Activated CD4-positive, alpha-beta T cell treated with anti-CD3 and anti-CD28 coated beads, Interleukin-2, amount 10 ng/mL, durations not matched to agents 7 days and 5 days (primary cell): ENCODE data around the gene HSD11B1L. TPM values are rescaled to one million over a fixed set of nuclear protein-coding genes. Genes with fewer than 3 reads are reported as not detected.

Experiments
- CTCF ChIA-PET: fragments of 350-600 bp; sonication (Branson Sonifier 250); formaldehyde crosslinking; loops from one replicate; lab custom pipeline; 2021; ENCODE audit warnings: antibody characterized with exemption; lab: Charles Lee
- POLR2A ChIA-PET: fragments of 350-600 bp; sonication (Branson Sonifier 250); formaldehyde crosslinking; loops from one replicate; lab custom pipeline; 2021; ENCODE audit warnings: antibody characterized with exemption; lab: Charles Lee
- DNase-seq: peaks from one replicate; pipeline ENCODE4 v3.0.0-alpha.2; 2020
- H3K27ac Mint-ChIP-seq: one replicate; pipeline ENCODE4 v1.8.0; 2021; ENCODE audit warnings: mild to moderate bottlenecking, moderate library complexity, mixed read lengths
- H3K27me3 Mint-ChIP-seq: one replicate; pipeline ENCODE4 v1.8.0; 2021; ENCODE audit warnings: mixed read lengths
- H3K36me3 Mint-ChIP-seq: one replicate; pipeline ENCODE4 v1.8.0; 2021; ENCODE audit warnings: low read depth, mixed read lengths
- H3K4me1 Mint-ChIP-seq: one replicate; pipeline ENCODE4 v1.8.0; 2021; ENCODE audit warnings: mixed read lengths
- H3K4me3 Mint-ChIP-seq: one replicate; pipeline ENCODE4 v1.8.0; 2021; ENCODE audit warnings: mild to moderate bottlenecking, moderate library complexity, mixed read lengths
- H3K9me3 Mint-ChIP-seq: one replicate; pipeline ENCODE4 v1.8.0; 2021; ENCODE audit warnings: mixed read lengths
- total RNA-seq, 2 experiments: library from RNA; stranded (reverse); gene quantifications; one replicate each; pipeline ENCODE4 v1.2.3, GENCODE V29; 2021

The HSD11B1L gene
- total RNA-seq, 2 experiments from 2014 or later = 2.0 TPM

- Mint-ChIP-seq H3K27me3 (no peaks in the 10 kb centered on the region), H3K4me3 (no peak overlapping the region), H3K36me3 (peaks cover 76% of the 10 kb centered on the region), H3K4me1 (no peaks in the 10 kb centered on the region), H3K9me3 (no peaks in the 10 kb centered on the region), H3K27ac (no peak overlapping the region)
- POLR2A ChIA-PET = no interaction called here
- CTCF ChIA-PET = no interaction called here
- DNase-seq = no peak
Measured at GRCh38 chr19:5648464-5648863, 32.4 kb upstream of the HSD11B1L start.

GRCh38 chr19:5651361-5651760 lies 29.5 kb upstream of the HSD11B1L start:
- Mint-ChIP-seq H3K9me3 (no peaks in the 10 kb centered on the region), H3K27ac (peak overlapping the region; percentile 36), H3K27me3 (no peaks in the 10 kb centered on the region), H3K36me3 (peaks cover 73% of the 10 kb centered on the region), H3K4me1 (no peaks in the 10 kb centered on the region), H3K4me3 (no peak overlapping the region)
- ChIA-PET CTCF (interaction anchor here (1.1 kb wide), 1 partner anchor 69 kb away, joined by 3 read pairs; the partner anchor contains the start of genes CATSPERD and LONP1), POLR2A (no interaction called here)
- no peak for DNase-seq

- H3K36me3 Mint-ChIP-seq = peaks cover 70% of the 10 kb centered on the region
Measured at GRCh38 chr19:5652261-5652660, 28.6 kb upstream of the HSD11B1L start.

DNA sequence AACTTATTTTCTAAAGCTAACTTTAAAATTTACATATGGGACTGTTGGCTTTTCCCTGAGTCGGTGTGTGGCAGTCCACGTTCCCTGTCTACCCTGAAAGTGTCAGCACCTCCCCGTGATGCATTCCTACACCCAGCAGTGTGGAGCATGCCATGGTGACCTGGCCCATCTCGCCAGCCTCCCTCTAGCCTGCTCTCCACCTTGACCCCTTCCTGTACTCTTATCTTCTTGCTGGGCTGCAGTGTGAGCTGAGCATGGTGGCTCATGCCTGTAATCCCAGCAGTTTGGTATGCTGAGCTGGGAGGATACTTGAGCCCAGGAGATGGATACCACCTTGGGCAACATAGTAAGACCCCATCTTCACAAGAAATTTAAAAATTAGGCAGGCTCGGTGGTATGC lies 25.9 kb upstream of the HSD11B1L start:
- Mint-ChIP-seq H3K27me3 (no peaks in the 10 kb centered on the region), H3K9me3 (no peaks in the 10 kb centered on the region), H3K4me3 (no peak overlapping the region), H3K4me1 (no peaks in the 10 kb centered on the region), H3K27ac (no peak overlapping the region), H3K36me3 (peaks cover 64% of the 10 kb centered on the region)
- no peak for DNase-seq
- POLR2A ChIA-PET = no interaction called here
- CTCF ChIA-PET = interaction anchor here (1.5 to 2.2 kb wide), 3 partner anchors 10 to 35 kb away, joined by 3 to 9 read pairs (median 3); no protein-coding TSS in a partner anchor

More at GRCh38 chr19:5652261-5652660, 28.6 kb upstream of the HSD11B1L start:
- Mint-ChIP-seq H3K4me1 (no peaks in the 10 kb centered on the region), H3K27ac (no peak overlapping the region), H3K27me3 (no peaks in the 10 kb centered on the region), H3K4me3 (no peak overlapping the region), H3K9me3 (no peaks in the 10 kb centered on the region)
- CTCF ChIA-PET = no interaction called here
- POLR2A ChIA-PET = no interaction called here
- DNase-seq = no peak

- Mint-ChIP-seq H3K27me3 (no peaks in the 10 kb centered on the region), H3K27ac (no peak overlapping the region), H3K4me1 (no peaks in the 10 kb centered on the region), H3K9me3 (no peaks in the 10 kb centered on the region), H3K36me3 (peaks cover 61% of the 10 kb centered on the region), H3K4me3 (no peak overlapping the region)
- ChIA-PET POLR2A (no interaction called here), CTCF (interaction anchor here (0.6 to 2.2 kb wide), 4 partner anchors 10 to 34 kb away, joined by 3 to 9 read pairs (median 3); no protein-coding TSS in a partner anchor)
- no peak for DNase-seq
Measured at GRCh38 chr19:5655412-5655811, 25.4 kb upstream of the HSD11B1L start.

DNA sequence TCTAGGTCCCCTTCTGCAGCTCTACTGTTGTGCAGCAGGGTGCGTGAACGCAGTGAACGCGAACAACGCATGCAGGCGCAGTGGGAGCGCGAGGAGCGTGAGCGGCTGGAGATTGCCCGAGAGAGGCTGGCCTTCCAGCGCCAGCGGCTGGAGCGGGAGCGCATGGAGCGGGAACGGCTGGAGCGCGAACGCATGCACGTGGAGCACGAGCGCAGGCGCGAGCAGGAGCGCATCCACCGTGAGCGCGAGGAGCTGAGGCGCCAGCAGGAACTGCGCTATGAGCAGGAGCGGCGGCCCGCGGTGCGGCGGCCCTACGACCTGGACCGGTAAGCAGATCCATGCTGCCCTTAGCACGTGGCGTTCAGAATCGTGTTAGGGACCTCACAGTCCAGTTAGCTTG lies 19.3 kb upstream of the HSD11B1L start:
- no peak for DNase-seq
- H3K27me3 Mint-ChIP-seq = no peaks in the 10 kb centered on the region
- no peak overlapping the region for H3K27ac Mint-ChIP-seq
- ChIA-PET POLR2A (no interaction called here), CTCF (interaction anchor here (0.6 to 1.0 kb wide), 2 partner anchors 51 to 1402 kb away, joined by 3 read pairs; no protein-coding TSS in a partner anchor)
- H3K9me3 Mint-ChIP-seq = no peaks in the 10 kb centered on the region
- no peaks in the 10 kb centered on the region for H3K4me1 Mint-ChIP-seq
- H3K4me3 Mint-ChIP-seq = no peak overlapping the region
- H3K36me3 Mint-ChIP-seq = peaks cover 56% of the 10 kb centered on the region

GRCh38 chr19:5663904-5664303 lies 16.9 kb upstream of the HSD11B1L start:
- peaks cover 58% of the 10 kb centered on the region for H3K36me3 Mint-ChIP-seq
- H3K9me3 Mint-ChIP-seq = no peaks in the 10 kb centered on the region
- CTCF ChIA-PET = interaction anchor here (1.7 kb wide), 1 partner anchor 12 kb away, joined by 8 read pairs; no protein-coding TSS in a partner anchor
- POLR2A ChIA-PET = no interaction called here
- no peak for DNase-seq
- no peak overlapping the region for H3K4me3 Mint-ChIP-seq
- H3K4me1 Mint-ChIP-seq = no peaks in the 10 kb centered on the region
- H3K27ac Mint-ChIP-seq = no peak overlapping the region
- H3K27me3 Mint-ChIP-seq = no peaks in the 10 kb centered on the region

DNA sequence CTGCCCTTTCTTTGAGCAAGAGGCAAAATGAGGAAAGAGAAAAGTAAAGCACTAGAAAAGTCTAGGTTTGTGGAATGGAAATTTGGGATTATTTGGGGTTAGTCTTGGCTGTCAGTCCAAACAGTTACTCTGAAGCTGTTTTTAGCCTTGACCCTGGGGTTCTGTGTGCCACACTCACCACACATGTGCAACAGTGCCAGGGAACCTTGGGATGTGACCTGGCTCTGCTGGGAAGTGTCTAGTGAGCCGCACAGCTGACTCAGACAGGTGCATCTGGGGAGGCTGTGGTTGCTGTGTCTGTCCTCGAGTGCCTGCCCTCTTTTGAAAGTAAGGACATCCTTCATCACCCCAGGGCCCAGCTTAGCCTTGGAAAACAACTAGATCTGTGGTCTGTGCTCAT lies 16.3 kb upstream of the HSD11B1L start:
- Mint-ChIP-seq H3K4me3 (no peak overlapping the region), H3K27me3 (no peaks in the 10 kb centered on the region), H3K36me3 (peaks cover 60% of the 10 kb centered on the region), H3K9me3 (no peaks in the 10 kb centered on the region), H3K4me1 (no peaks in the 10 kb centered on the region), H3K27ac (no peak overlapping the region)
- no peak for DNase-seq
- ChIA-PET POLR2A (no interaction called here), CTCF (interaction anchor here (1.7 kb wide), 1 partner anchor 12 kb away, joined by 8 read pairs; no protein-coding TSS in a partner anchor)

DNA sequence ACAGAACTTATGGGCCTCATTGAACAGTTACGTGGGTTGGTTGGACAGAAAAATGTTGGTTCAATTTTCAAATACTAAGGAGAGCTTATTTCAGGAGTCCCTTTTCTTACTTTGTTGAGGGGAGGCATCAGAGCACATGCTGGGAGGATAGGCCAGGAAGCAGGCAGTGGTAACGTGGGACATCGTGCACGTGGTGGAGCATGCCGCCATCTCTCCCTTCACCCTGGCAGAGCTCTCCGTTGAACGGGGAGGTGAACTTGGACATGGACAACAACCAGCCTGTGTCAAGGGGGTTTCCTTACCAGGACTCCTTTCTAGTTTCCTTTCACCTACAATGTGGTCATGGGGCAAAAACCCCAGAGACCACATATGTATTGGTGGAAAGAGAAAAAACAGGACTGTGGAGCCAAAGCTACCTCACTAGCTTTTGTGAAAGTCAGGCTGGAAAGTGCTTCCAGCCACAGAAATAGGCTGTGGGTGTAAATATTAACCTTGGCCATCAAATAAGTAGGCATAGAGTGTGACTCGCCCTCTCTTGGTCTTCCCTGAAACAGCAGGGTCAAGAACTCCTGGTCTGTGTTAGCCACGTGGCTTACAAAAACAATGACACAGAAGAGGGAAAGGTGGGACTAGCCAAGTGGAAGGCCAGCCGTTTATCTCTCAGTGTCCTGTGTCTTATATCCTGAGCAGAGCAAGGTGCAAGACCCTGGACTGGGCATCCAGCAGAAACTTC lies 14.9 kb upstream of the HSD11B1L start:
- Mint-ChIP-seq H3K4me1 (no peaks in the 10 kb centered on the region), H3K27ac (no peak overlapping the region), H3K4me3 (no peak overlapping the region), H3K27me3 (no peaks in the 10 kb centered on the region), H3K9me3 (no peaks in the 10 kb centered on the region), H3K36me3 (peaks cover 56% of the 10 kb centered on the region)
- no peak for DNase-seq
- CTCF ChIA-PET = interaction anchor here (0.8 to 1.6 kb wide), 3 partner anchors 11 to 45 kb away, joined by 3 to 4 read pairs (median 3); no protein-coding TSS in a partner anchor
- POLR2A ChIA-PET = no interaction called here

GRCh38 chr19:5666921-5667610 lies 13.8 kb upstream of the HSD11B1L start:
- H3K9me3 Mint-ChIP-seq = no peaks in the 10 kb centered on the region
- no peak overlapping the region for H3K27ac Mint-ChIP-seq
- POLR2A ChIA-PET = no interaction called here
- peaks cover 55% of the 10 kb centered on the region for H3K36me3 Mint-ChIP-seq
- CTCF ChIA-PET = interaction anchor here (0.8 to 1.6 kb wide), 2 partner anchors 19 to 46 kb away, joined by 3 to 4 read pairs; no protein-coding TSS in a partner anchor
- no peaks in the 10 kb centered on the region for H3K4me1 Mint-ChIP-seq
- H3K27me3 Mint-ChIP-seq = no peaks in the 10 kb centered on the region
- no peak for DNase-seq
- no peak overlapping the region for H3K4me3 Mint-ChIP-seq

- CTCF ChIA-PET = no interaction called here
- H3K4me1 Mint-ChIP-seq = no peaks in the 10 kb centered on the region
- H3K9me3 Mint-ChIP-seq = no peaks in the 10 kb centered on the region
- no peaks in the 10 kb centered on the region for H3K27me3 Mint-ChIP-seq
- POLR2A ChIA-PET = no interaction called here
- H3K4me3 Mint-ChIP-seq = no peak overlapping the region
- H3K36me3 Mint-ChIP-seq = peaks cover 54% of the 10 kb centered on the region
- no peak overlapping the region for H3K27ac Mint-ChIP-seq
- DNase-seq = no peak
Measured at GRCh38 chr19:5667751-5668271, 13.0 kb upstream of the HSD11B1L start.

DNA sequence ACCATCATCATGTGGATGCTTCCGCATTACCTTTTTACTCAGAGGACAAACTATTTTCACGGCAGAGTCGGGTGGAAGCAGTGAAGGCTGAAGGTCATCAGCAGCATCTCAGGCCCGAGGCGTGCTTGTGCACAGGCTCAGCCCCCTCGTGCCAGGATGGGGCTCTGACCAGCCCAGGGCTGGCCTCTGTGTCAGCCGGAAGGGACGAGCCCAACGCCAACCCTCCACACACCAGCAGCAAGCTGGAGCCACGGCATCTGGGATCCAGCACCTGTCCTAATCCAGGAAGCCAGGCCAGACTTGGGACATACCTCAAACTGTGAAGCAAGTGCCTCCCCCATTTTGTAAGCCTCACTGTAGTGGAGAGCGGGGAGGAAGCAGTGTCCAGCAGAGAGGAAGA lies 11.6 kb upstream of the HSD11B1L start:
- CTCF ChIA-PET = interaction anchor here (1.2 to 1.6 kb wide), 2 partner anchors 8 to 21 kb away, joined by 3 to 6 read pairs; partner anchors contain the start of gene RPL36
- peaks cover 52% of the 10 kb centered on the region for H3K36me3 Mint-ChIP-seq
- DNase-seq = no peak
- POLR2A ChIA-PET = no interaction called here
- H3K4me3 Mint-ChIP-seq = no peak overlapping the region
- no peaks in the 10 kb centered on the region for H3K27me3 Mint-ChIP-seq
- no peak overlapping the region for H3K27ac Mint-ChIP-seq
- no peaks in the 10 kb centered on the region for H3K4me1 Mint-ChIP-seq
- H3K9me3 Mint-ChIP-seq = no peaks in the 10 kb centered on the region
